Mucosa of stomach (tissue), 1 donor: Measurements from ENCODE around the gene AZIN2.
"Not testable (repeated sequence)": the region's sequence is repeated elsewhere in the genome, so short reads cannot be mapped to it uniquely, and the experiment has no call there.

ENCODE experiments used
- H3K27me3 ChIP-seq: one replicate; pipeline ENCODE4 v1.7.0; 2013; ENCODE audit warnings: mild to moderate bottlenecking, low read length; ENCODE audit not compliant: control insufficient read depth, insufficient read depth
- H3K36me3 ChIP-seq: one replicate; pipeline ENCODE4 v1.7.0; 2013; ENCODE audit warnings: low read length; ENCODE audit not compliant: control insufficient read depth, insufficient read depth
- H3K4me1 ChIP-seq: one replicate; pipeline ENCODE4 v1.7.0; 2013; ENCODE audit warnings: mild to moderate bottlenecking, low read length; ENCODE audit not compliant: control insufficient read depth, insufficient read depth
- H3K4me3 ChIP-seq: one replicate; pipeline ENCODE4 v1.7.0; 2013; ENCODE audit warnings: low read length
- H3K9ac ChIP-seq: one replicate; pipeline ENCODE4 v1.7.0; 2013; ENCODE audit warnings: mild to moderate bottlenecking, low read length, moderate library complexity
- H3K9me3 ChIP-seq: one replicate; pipeline ENCODE4 v1.7.0; 2013; ENCODE audit warnings: mild to moderate bottlenecking, low read length, moderate library complexity; ENCODE audit not compliant: control insufficient read depth
- donor health status: Pancreatic carcinoma.

The AZIN2 gene

DNA sequence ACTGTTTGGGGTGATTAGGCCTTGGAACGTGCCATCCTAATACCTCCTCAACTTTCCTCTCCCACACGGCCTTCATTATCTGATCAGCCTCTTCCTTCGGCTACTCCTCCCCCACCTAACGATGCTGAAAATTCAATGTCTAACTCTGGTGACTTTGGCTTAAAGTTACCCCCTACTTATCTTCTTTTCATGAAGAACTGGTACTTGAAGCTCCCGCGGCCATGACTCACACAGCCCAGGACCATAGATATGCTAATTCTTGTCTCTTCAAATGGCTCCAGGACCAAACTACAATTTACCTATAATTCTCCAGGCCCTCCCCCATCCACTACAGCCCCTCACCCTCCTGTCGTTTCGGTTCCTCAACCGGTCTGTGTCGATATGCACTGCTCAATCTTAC lies 15.7 kb upstream of the AZIN2 start:
- Histone ChIP-seq H3K4me1 (no peaks in the 10 kb centered on the region), H3K36me3 (no peaks in the 10 kb centered on the region), H3K4me3 (no peak overlapping the region), H3K9ac (no peak overlapping the region), H3K27me3 (no peaks in the 10 kb centered on the region), H3K9me3 (peaks cover 7% of the 10 kb centered on the region)

DNA sequence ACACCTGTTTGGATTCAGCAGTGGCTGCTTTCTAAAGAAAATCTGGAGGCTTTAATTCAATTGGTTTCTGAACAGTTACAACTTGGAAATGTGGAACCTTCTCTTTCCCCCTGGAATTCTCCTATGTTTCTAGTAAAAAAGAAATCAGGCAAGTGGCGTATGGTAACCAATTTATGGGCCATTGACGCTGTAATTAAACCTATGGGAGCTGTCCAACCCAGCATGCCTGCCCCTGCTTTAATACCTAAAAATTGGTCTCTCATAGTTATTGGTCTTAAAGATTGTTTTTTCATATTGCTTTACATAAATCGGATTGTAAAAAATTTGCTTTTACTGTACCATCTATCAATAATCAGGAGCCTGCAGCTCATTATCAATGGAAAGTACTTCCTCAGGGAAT lies 14.5 kb upstream of the AZIN2 start:
- H3K4me1 ChIP-seq, H3K27me3 ChIP-seq, H3K9me3 ChIP-seq, H3K9ac ChIP-seq, H3K36me3 ChIP-seq, H3K4me3 ChIP-seq: not testable (repeated sequence)

- not testable (repeated sequence) for H3K9ac ChIP-seq, H3K9me3 ChIP-seq, H3K4me1 ChIP-seq, H3K4me3 ChIP-seq, H3K36me3 ChIP-seq, H3K27me3 ChIP-seq
Observed at GRCh38 chr1:33068108-33068507, 12.8 kb upstream of the AZIN2 start.

DNA sequence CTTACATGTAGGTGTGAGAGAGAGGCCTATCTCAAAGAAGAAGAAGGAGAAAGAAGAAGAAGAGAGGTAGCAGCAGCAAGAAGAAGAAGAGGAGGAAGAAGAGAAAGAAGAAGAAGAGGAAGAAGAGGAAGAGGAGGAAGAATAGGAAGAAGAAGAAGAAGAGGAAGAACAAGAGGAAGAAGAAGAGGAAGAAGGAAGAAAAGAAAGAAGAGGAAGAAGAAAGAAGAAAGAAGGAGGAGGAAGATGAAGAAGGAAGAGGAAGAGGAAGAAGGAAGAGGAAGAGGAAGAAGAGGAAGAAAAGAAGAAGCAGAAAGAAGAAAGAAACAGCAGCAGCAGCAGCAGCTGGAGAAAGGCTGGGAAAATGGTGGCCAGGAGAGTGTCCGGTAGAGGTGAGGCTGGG lies 10.3 kb upstream of the AZIN2 start:
- Histone ChIP-seq H3K4me3 (no peak overlapping the region), H3K9ac (no peak overlapping the region), H3K27me3 (no peaks in the 10 kb centered on the region)

GRCh38 chr1:33072707-33073106 lies 8.2 kb upstream of the AZIN2 start:
- Histone ChIP-seq H3K9ac (no peak overlapping the region), H3K4me1 (no peaks in the 10 kb centered on the region), H3K9me3 (no peaks in the 10 kb centered on the region), H3K4me3 (no peak overlapping the region), H3K27me3 (no peaks in the 10 kb centered on the region), H3K36me3 (no peaks in the 10 kb centered on the region)

More for the DNA sequence above, 10.3 kb upstream of the AZIN2 start:
- H3K4me1 ChIP-seq, result no peaks in the 10 kb centered on the region
- H3K9me3 ChIP-seq, result no peaks in the 10 kb centered on the region
- H3K36me3 ChIP-seq, result no peaks in the 10 kb centered on the region

GRCh38 chr1:33074193-33074945 lies 6.6 kb upstream of the AZIN2 start:
- no peak overlapping the region for H3K9ac ChIP-seq

DNA sequence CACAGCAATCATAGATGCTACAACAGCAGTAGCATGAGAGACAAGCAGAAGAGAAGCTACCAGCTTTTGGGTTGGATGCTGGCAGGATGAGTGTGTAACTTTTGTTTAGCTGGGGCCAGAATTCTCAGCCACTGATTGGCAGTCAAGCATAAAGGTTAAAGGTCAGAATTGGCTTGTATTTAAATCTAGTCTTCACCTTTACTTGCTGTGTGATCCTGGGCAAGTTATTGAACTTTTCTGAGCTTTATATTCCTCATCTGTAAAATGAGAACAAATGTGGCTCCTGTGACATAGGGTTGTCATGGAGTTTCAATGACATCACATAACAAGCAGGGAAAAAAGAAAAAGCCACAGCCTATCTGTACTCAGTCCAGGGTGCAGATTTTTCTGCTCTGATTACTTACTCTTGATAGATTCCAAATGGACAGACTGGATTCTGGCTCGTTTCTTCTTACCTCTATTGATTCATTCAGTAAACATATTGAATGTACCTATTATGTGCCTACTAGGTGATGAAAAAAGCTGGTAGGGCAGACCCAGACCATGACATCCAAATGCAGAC lies 2.8 kb upstream of the AZIN2 start:
- H3K36me3 ChIP-seq, result no peaks in the 10 kb centered on the region
- H3K9me3 ChIP-seq, result no peaks in the 10 kb centered on the region
- peaks cover 17% of the 10 kb centered on the region for H3K4me1 ChIP-seq
- H3K4me3 ChIP-seq, result no peak overlapping the region
- H3K9ac ChIP-seq, result no peak overlapping the region
- H3K27me3 ChIP-seq, result peaks cover 16% of the 10 kb centered on the region

More at GRCh38 chr1:33074193-33074945, 6.6 kb upstream of the AZIN2 start:
- Histone ChIP-seq H3K4me1 (no peaks in the 10 kb centered on the region), H3K4me3 (no peak overlapping the region), H3K36me3 (no peaks in the 10 kb centered on the region), H3K27me3 (no peaks in the 10 kb centered on the region), H3K9me3 (no peaks in the 10 kb centered on the region)

GRCh38 chr1:33080373-33080772 lies 580 bp upstream of the AZIN2 start:
- peak overlapping the region; percentile 62 for H3K9ac ChIP-seq
- H3K4me1 ChIP-seq, result peaks cover 17% of the 10 kb centered on the region
- no peaks in the 10 kb centered on the region for H3K9me3 ChIP-seq
- H3K27me3 ChIP-seq, result peaks cover 16% of the 10 kb centered on the region
- H3K36me3 ChIP-seq, result no peaks in the 10 kb centered on the region
- H3K4me3 ChIP-seq, result peak overlapping the region; percentile 38

DNA sequence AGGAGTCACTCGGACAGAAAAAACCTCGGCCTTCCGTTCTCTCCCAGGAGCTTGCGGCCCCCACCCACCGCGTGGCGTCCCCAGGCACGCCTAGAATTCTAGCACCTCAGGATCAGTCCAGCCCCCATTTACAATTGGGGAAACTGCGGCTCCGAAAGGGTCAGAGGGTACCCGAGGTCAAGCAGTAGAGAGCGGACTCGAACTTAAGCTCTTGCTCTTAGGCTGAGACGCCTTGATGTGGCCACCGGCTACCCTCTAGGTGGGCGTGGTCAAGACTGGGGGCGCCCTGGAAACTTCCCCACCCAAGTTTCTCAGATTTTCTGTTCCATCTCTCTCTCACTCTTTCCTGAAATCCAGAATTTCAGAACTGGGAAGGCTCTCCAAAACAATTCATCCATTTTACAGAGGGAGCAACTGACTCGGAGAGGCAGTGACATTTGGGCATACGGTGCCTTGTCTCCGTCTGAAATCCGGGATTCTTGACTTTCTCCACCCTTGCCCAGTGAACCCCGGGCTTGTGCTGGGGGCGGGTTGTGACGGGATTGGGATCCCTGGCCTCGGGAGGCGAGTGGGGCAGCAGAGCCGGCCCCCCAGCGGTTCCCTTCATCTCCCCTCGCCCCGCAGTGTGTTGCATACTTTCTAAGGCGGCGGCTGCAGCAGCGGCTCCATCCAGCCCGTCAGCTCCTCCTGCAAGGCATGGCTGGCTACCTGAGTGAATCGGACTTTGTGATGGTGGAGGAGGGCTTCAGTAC lies 777 bp downstream of the AZIN2 start:
- Histone ChIP-seq H3K4me1 (peaks cover 17% of the 10 kb centered on the region), H3K9ac (peak overlapping the region; percentile 62), H3K36me3 (no peaks in the 10 kb centered on the region), H3K27me3 (peaks cover 16% of the 10 kb centered on the region), H3K4me3 (peak overlapping the region; percentile 38), H3K9me3 (no peaks in the 10 kb centered on the region)

GRCh38 chr1:33082575-33083108 lies 1.7 kb downstream of the AZIN2 start:
- Histone ChIP-seq H3K9me3 (no peaks in the 10 kb centered on the region), H3K36me3 (no peaks in the 10 kb centered on the region), H3K9ac (no peak overlapping the region), H3K27me3 (peaks cover 16% of the 10 kb centered on the region), H3K4me1 (peaks cover 17% of the 10 kb centered on the region), H3K4me3 (no peak overlapping the region)

GRCh38 chr1:33085332-33085731 lies 4.4 kb downstream of the AZIN2 start:
- Histone ChIP-seq H3K27me3 (peaks cover 16% of the 10 kb centered on the region), H3K36me3 (no peaks in the 10 kb centered on the region), H3K9me3 (no peaks in the 10 kb centered on the region), H3K4me3 (no peak overlapping the region), H3K4me1 (peaks cover 17% of the 10 kb centered on the region), H3K9ac (no peak overlapping the region)

DNA sequence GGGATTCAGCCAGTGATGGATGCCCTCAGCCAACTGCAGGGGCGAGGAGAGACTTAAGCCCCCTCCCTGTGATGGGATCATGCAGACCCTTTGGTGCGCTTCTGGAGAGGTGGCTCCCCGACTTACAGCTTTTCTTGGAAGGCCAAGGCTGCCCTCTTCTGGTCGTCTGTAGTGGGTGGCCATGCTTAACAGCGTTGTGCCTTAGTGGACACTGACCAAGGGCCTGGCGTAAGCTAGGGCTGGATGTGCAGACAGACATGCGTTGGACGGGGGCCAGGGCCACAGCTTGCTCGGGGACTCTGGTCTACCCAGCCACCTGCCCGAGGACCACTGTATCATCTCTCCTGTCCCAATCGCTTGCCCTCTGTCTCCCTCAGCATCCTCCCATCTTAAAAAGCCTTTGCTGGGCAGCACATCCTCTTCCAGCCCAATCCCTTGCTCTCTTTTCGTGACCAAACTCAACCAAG lies 5.5 kb downstream of the AZIN2 start:
- Histone ChIP-seq H3K27me3 (peaks cover 12% of the 10 kb centered on the region), H3K4me3 (no peak overlapping the region), H3K36me3 (no peaks in the 10 kb centered on the region), H3K4me1 (peaks cover 9% of the 10 kb centered on the region), H3K9ac (no peak overlapping the region), H3K9me3 (no peaks in the 10 kb centered on the region)
